Skeletal muscle tissue (tissue), 4 donors: ENCODE measurements around the gene C1QTNF4. TPM values are rescaled to one million over a fixed set of nuclear protein-coding genes. Genes with fewer than 3 reads are reported as not detected.
A peak's percentile ranks its signal among the peaks of the same experiment; 100 is the strongest.

Source experiments
- H3K27ac ChIP-seq: one replicate; pipeline ENCODE4 v1.7.0; 2013; ENCODE audit warnings: mild to moderate bottlenecking, low read depth, low read length, inconsistent platforms
- H3K27me3 ChIP-seq, 3 donors: one replicate each; pipeline ENCODE4 v1.7.0; 2013; ENCODE audit warnings: low read length in 3 of 3; ENCODE audit not compliant: control insufficient read depth in 3 of 3, insufficient read depth in 3 of 3
- H3K36me3 ChIP-seq, 3 donors: one replicate each; pipeline ENCODE4 v1.7.0; 2013; ENCODE audit warnings: low read length in 3 of 3; ENCODE audit not compliant: control insufficient read depth in 3 of 3, insufficient read depth in 3 of 3
- H3K4me1 ChIP-seq, 3 donors: one replicate each; pipeline ENCODE4 v1.7.0; 2013; ENCODE audit warnings: low read length in 3 of 3, mild to moderate bottlenecking in 3 of 3; ENCODE audit not compliant: control insufficient read depth in 3 of 3, insufficient read depth in 3 of 3
- H3K4me3 ChIP-seq, 3 donors: one replicate each; pipeline ENCODE4 v1.7.0; 2013; ENCODE audit warnings: low read length in 3 of 3
- H3K9ac ChIP-seq, 3 donors: one replicate each; pipeline ENCODE4 v1.7.0; 2013; ENCODE audit warnings: low read length in 3 of 3, mild to moderate bottlenecking in 3 of 3, moderate library complexity in 2 of 3, low read depth in 1 of 3
- H3K9me3 ChIP-seq, 3 donors: one replicate each; pipeline ENCODE4 v1.7.0; 2013; ENCODE audit warnings: low read length in 3 of 3; ENCODE audit not compliant: control insufficient read depth in 3 of 3
- total RNA-seq: library from RNA; depleted of rRNA; stranded (reverse); fragments of >200 nt; gene quantifications from one replicate; pipeline ENCODE4 v1.2.3, GENCODE V29; 2014
- donor health status: Osteomylitis.

Gene C1QTNF4
- total RNA-seq, 1 donor from 2014 or later = 6.8 TPM

DNA sequence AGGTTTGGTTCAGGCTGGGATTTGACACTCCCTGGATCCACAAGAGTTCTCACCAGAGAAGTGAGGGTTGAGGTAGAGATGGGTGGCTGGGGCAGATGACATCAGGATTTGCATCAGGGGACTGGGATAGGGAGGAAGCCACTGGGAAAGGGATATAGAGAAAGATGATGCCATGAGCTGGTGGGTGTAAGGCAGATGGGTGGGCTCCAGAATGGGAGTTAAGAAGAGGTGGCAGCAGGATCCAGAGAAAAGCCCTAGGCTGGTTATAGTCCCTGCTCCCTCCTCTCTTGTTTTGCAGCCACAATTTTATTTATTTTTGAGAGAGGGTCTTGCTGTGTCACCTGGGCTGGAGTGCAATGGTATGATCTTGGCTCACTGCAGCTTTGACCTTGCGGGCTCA lies 1.8 kb upstream of the C1QTNF4 start:
- Histone ChIP-seq H3K4me3 (no peak overlapping the region), H3K27me3 (peaks cover 20 to 39% (median 33%) of the 10 kb centered on the region in 3 donors), H3K36me3 (no peaks in the 10 kb centered on the region), H3K27ac (no peak overlapping the region), H3K4me1 (peaks cover 6 to 8% (median 8%) of the 10 kb centered on the region in 3 donors), H3K9me3 (no peaks in the 10 kb centered on the region), H3K9ac (no peak overlapping the region)

- peaks cover 27 to 48% (median 37%) of the 10 kb centered on the region in 3 donors for H3K27me3 ChIP-seq
- no peak overlapping the region for H3K27ac ChIP-seq
- H3K9me3 ChIP-seq = no peaks in the 10 kb centered on the region
Observed at GRCh38 chr11:47595029-47595428, 818 bp upstream of the C1QTNF4 start.

DNA sequence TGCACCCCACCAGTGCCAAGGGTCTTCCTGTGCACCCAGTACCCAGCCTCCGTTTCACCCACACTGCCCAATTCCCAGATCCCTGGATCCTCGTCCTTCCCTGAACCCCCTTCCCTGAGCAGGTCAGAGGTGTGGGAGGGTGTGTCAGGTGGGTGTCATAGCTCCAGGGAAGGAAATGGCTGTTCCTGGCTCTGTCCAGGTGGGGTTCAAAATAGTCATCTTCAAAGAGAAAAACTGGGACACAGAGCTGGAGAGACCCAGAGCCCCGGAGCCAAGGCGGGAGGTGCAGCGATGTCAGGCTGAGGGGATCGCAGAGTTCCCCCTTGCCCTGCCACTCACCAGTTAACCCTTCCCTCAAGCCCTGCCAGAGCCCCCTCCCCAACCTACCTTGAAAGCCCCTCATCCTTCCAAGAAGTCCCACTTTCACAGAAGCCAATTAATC lies 698 bp downstream of the C1QTNF4 start:
- Histone ChIP-seq H3K27me3 (peaks cover 39 to 60% (median 48%) of the 10 kb centered on the region in 3 donors), H3K9me3 (no peaks in the 10 kb centered on the region), H3K4me1 (peaks cover 8 to 10% (median 9%) of the 10 kb centered on the region in 3 donors), H3K9ac (no peak overlapping the region), H3K36me3 (no peaks in the 10 kb centered on the region), H3K27ac (no peak overlapping the region), H3K4me3 (peak overlapping the region in 1 of 3 donors; percentile 7)

More at GRCh38 chr11:47595029-47595428, 818 bp upstream of the C1QTNF4 start:
- Histone ChIP-seq H3K4me3 (no peak overlapping the region), H3K4me1 (peaks cover 6 to 8% (median 8%) of the 10 kb centered on the region in 3 donors), H3K9ac (no peak overlapping the region), H3K36me3 (no peaks in the 10 kb centered on the region)

- Histone ChIP-seq H3K4me3 (no peak overlapping the region), H3K9ac (no peak overlapping the region), H3K9me3 (no peaks in the 10 kb centered on the region), H3K36me3 (no peaks in the 10 kb centered on the region), H3K4me1 (peaks cover 8 to 15% (median 9%) of the 10 kb centered on the region in 3 donors), H3K27ac (no peak overlapping the region), H3K27me3 (peaks cover 39 to 60% (median 48%) of the 10 kb centered on the region in 3 donors)
Observed at GRCh38 chr11:47592970-47593369, 1.2 kb downstream of the C1QTNF4 start.

DNA sequence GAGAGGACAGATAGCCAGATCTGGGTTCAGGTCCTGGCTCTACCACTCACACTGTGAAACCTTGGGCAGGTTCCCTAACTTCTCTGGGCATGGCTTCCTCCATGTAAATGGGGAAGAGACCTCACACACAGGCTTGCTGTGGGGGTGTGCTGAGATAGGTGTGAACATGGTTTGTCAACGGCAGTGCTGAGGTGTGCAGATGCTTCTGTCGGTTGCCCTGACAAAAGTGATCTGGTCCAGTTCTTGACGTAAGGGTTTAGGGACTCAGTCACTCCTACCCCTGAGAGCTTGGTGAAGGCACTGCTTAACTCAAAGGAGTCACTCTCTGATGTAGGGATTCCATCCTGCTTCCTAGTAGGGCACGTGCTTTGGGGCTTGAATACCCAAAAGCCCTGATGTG lies 2.0 kb downstream of the C1QTNF4 start:
- peaks cover 39 to 60% (median 48%) of the 10 kb centered on the region in 3 donors for H3K27me3 ChIP-seq
- H3K27ac ChIP-seq = no peak overlapping the region
- H3K9me3 ChIP-seq = no peaks in the 10 kb centered on the region
- no peaks in the 10 kb centered on the region for H3K36me3 ChIP-seq
- H3K4me3 ChIP-seq = no peak overlapping the region
- peaks cover 9 to 15% (median 11%) of the 10 kb centered on the region in 3 donors for H3K4me1 ChIP-seq
- H3K9ac ChIP-seq = no peak overlapping the region

- no peak overlapping the region for H3K9ac ChIP-seq
- H3K36me3 ChIP-seq = peaks cover 0 to 3% (median 0%) of the 10 kb centered on the region in 3 donors
- H3K4me1 ChIP-seq = peaks cover 11 to 15% (median 12%) of the 10 kb centered on the region in 3 donors
- H3K27me3 ChIP-seq = peaks cover 39 to 60% (median 48%) of the 10 kb centered on the region in 3 donors
- no peak overlapping the region for H3K27ac ChIP-seq
- H3K9me3 ChIP-seq = no peaks in the 10 kb centered on the region
- H3K4me3 ChIP-seq = no peak overlapping the region
Observed at GRCh38 chr11:47591764-47592163, 2.4 kb downstream of the C1QTNF4 start.

DNA sequence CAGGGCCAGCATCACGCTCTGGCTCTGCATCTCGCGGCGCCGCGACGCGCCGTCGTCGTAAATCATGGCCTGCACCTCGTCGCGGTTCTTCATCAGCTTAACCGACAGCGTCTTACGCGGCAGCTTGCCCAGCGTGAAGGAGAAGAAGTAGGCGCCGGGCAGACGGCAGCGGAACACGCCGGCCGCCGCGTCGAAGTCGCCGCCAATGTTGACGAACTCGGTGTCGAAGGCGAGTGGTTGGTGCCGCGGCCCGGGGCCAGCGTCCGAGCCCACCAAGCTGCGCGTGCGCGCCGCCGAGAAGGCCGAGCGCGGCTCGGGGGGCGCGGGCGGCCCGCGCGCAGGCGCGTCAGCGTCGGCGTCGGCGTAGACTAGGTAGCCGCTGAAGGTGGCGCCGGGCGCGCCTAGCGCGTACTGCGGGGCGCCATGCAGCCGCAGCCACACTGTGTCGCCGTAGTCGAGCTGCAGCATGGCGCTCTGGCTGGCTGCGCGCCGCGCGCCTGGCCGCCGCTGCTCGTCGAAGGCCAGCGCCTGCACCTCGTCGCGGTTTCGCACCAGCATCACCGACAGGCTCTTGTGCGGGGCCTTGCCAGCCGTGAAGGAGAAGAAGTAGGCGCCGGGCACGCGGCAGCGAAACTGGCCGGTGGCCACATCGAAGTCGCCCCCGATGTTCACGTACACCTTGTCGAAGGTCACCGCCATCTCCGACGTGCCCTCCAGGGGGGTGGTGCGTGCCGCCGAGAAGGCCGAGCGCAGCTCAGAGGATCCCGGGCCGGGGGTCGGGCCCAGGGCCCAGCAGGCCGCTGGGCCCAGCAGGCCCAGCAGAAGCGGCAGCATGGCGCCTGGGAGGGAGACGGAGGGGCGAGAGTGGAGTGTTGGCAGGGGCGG lies 4.0 kb downstream of the C1QTNF4 start:
- peaks cover under 1 to 5% (median 2%) of the 10 kb centered on the region in 3 donors for H3K36me3 ChIP-seq
- peak overlapping the region in 2 of 3 donors; percentile 32 to 58 for H3K4me3 ChIP-seq
- H3K4me1 ChIP-seq = peaks cover 11 to 22% (median 17%) of the 10 kb centered on the region in 3 donors
- H3K27me3 ChIP-seq = peaks cover 39 to 58% (median 47%) of the 10 kb centered on the region in 3 donors
- H3K9me3 ChIP-seq = no peaks in the 10 kb centered on the region
- H3K9ac ChIP-seq = peak overlapping the region in 2 of 3 donors; percentile 10 to 57
- no peak overlapping the region for H3K27ac ChIP-seq

- Histone ChIP-seq H3K4me1 (peaks cover 11 to 22% (median 17%) of the 10 kb centered on the region in 3 donors), H3K27me3 (peaks cover 39 to 52% (median 41%) of the 10 kb centered on the region in 3 donors), H3K9ac (peak overlapping the region in 1 of 3 donors; percentile 57), H3K9me3 (no peaks in the 10 kb centered on the region), H3K4me3 (peak overlapping the region in 1 of 3 donors; percentile 58), H3K36me3 (peaks cover 5 to 10% (median 7%) of the 10 kb centered on the region in 3 donors), H3K27ac (no peak overlapping the region)
Observed at GRCh38 chr11:47589584-47589976, 4.6 kb downstream of the C1QTNF4 start.

- Histone ChIP-seq H3K27ac (no peak overlapping the region), H3K4me3 (peak overlapping the region in 1 of 3 donors; percentile 41), H3K9ac (peak overlapping the region in 1 of 3 donors; percentile 40), H3K9me3 (no peaks in the 10 kb centered on the region), H3K36me3 (peaks cover 8 to 13% (median 11%) of the 10 kb centered on the region in 3 donors), H3K27me3 (peaks cover 38 to 47% (median 39%) of the 10 kb centered on the region in 3 donors), H3K4me1 (peaks cover 9 to 22% (median 17%) of the 10 kb centered on the region in 3 donors)
Observed at GRCh38 chr11:47589118-47589517, 5.1 kb downstream of the C1QTNF4 start.
